Spleen (tissue), 11 donors: ENCODE results near the gene CDX2. TPM values are rescaled to one million over a fixed set of nuclear protein-coding genes. Genes with fewer than 3 reads are reported as not detected.
A peak's percentile ranks its signal among the peaks of the same experiment; 100 is the strongest.

Source experiments
- DNase-seq: peaks from one replicate; pipeline ENCODE4 v3.0.0-alpha.2; 2020
- H3K27ac ChIP-seq, 8 donors: fragments of 200-600 bp; sonication (generic) in 7 of 8; 1 replicate in 4 of 8; 2 replicates in 4 of 8; pipeline versions ENCODE4 v1.5.0 to v1.8.0; 2016 to 2021; ENCODE audit warnings: inconsistent platforms in 4 of 8, mild to moderate bottlenecking in 4 of 8, moderate library complexity in 1 of 8
- H3K27me3 ChIP-seq, 7 donors: fragments of 200-600 bp; sonication (generic) in 6 of 7; replicated peaks in 1 of 7; 1 replicate in 4 of 7; 2 replicates in 3 of 7; pipeline versions ENCODE4 v1.5.0 to v1.8.0; 2016 to 2021; ENCODE audit warnings: inconsistent platforms in 3 of 7, mild to moderate bottlenecking in 1 of 7
- H3K36me3 ChIP-seq, 6 donors: fragments of 200-600 bp; sonication (generic) in 5 of 6; 1 replicate in 4 of 6; 2 replicates in 2 of 6; pipeline versions ENCODE4 v1.5.0 to v1.8.0; 2016 to 2021; ENCODE audit warnings: inconsistent platforms in 2 of 6
- H3K4me1 ChIP-seq, 6 donors: fragments of 200-600 bp; sonication (generic) in 5 of 6; 1 replicate in 3 of 6; 2 replicates in 3 of 6; pipeline versions ENCODE4 v1.5.0 to v1.8.0; 2016 to 2021; ENCODE audit warnings: inconsistent platforms in 3 of 6
- H3K4me3 ChIP-seq, 8 donors: fragments of 200-600 bp; sonication (generic) in 7 of 8; 1 replicate in 4 of 8; 2 replicates in 4 of 8; pipeline versions ENCODE4 v1.5.0 to v1.8.0; 2016 to 2021; ENCODE audit warnings: inconsistent platforms in 4 of 8, mild to moderate bottlenecking in 4 of 8, moderate library complexity in 2 of 8
- H3K9me3 ChIP-seq, 8 donors: fragments of 200-600 bp; sonication (generic) in 7 of 8; 1 replicate in 4 of 8; 2 replicates in 4 of 8; pipeline versions ENCODE4 v1.5.0 to v1.8.0; 2016 to 2021; ENCODE audit warnings: inconsistent platforms in 4 of 8
- CTCF ChIP-seq, 11 experiments: fragments of 200-600 bp in 7 of 11; fragments of 450-650 bp in 4 of 11; sonication (generic) in 4 of 11; IDR thresholded peaks in 8 of 11; conservative IDR thresholded peaks in 3 of 11; 1 replicate in 7 of 11; 2 replicates in 4 of 11; pipeline versions ENCODE4 v1.4.0 to v1.8.0; 2016 to 2021; ENCODE audit warnings: antibody characterized with exemption in 11 of 11, inconsistent platforms in 4 of 11, mild to moderate bottlenecking in 1 of 11
- POLR2A ChIP-seq, 3 donors: fragments of 450-650 bp; IDR thresholded peaks; one replicate each; pipeline ENCODE4 v1.5.1; 2017; ENCODE audit warnings: antibody characterized with exemption in 3 of 3, mild to moderate bottlenecking in 1 of 3
- POLR2AphosphoS5 ChIP-seq, 3 donors: sonication (generic); formaldehyde crosslinking; IDR thresholded peaks; one replicate each; pipeline ENCODE4 v1.5.1; 2017; ENCODE audit warnings: antibody characterized with exemption in 3 of 3
- WGBS, 5 donors: extraction: QIAGEN DNeasy Blood & Tissue Kit in 3 of 5; methylation state at CpG; one replicate each; pipeline versions ENCODE4 v1.1.5 to v1.1.7; 2013 to 2018; 5-methylcytosine and 5-hydroxymethylcytosine counted together
- intact Hi-C: fragments of 100-400 bp; cut with DNase I; formaldehyde crosslinking; loops from one replicate; pipeline ENCODE4 v1.15.0; 2023; ENCODE audit warnings: low total_unique reads
- polyA plus RNA-seq, 3 donors: library from polyadenylated mRNA; stranded (reverse); fragments of 200-250 nt; gene quantifications; one replicate each; pipeline ENCODE4 v1.2.1, GENCODE V29; 2013
- total RNA-seq, 7 donors: library from RNA; depleted of rRNA in 3 of 7; stranded (reverse); fragments of >200 nt in 3 of 7; fragmentation: NEBNext Ultra II Directional in 4 of 7; extraction: Animal tissue kit (Norgen Biotek cat#: 25700) in 4 of 7; gene quantifications; one replicate each; pipeline versions ENCODE4 v1.1.0 to v1.2.1, GENCODE V29; 2016 to 2021
- donor health status: healthy with polysubstance abuse.
- donor health status: DM: no; HTN: no; CAD: no; lungs with moderate emphysema.
- donor health status: DM: no; HTN: no; CAD: no.
- donor health status: Bipolar disorder and iron deficiency.
- donor health status: healthy.
- donor health status: DM: no; HTN: no; CAD: no.
- donor health status: DM: yes; HTN: yes; CAD: no.

Gene CDX2
- total and polyA plus RNA-seq, 10 donors = 0.02 to 0.03 TPM; not detected in 8

- TF ChIP-seq POLR2AphosphoS5 (IDR thresholded peaks at IDR 0.05) (no peak), CTCF (IDR thresholded peaks at IDR 0.05 in 8 of 11, conservative IDR thresholded peaks at IDR 0.05 in 3 of 11) (no peak), POLR2A (IDR thresholded peaks at IDR 0.05) (no peak)
- Histone ChIP-seq H3K36me3 (no peaks in the 10 kb centered on the region), H3K27ac (no peak overlapping the region), H3K27me3 (peaks cover 4 to 100% (median 92%) of the 10 kb centered on the region in 7 donors), H3K4me3 (no peak overlapping the region), H3K9me3 (no peaks in the 10 kb centered on the region), H3K4me1 (peaks cover 18 to 53% (median 41%) of the 10 kb centered on the region in 6 donors)
- intact Hi-C loops = no loop called here
- WGBS, 5 donors = 54 to 71% (median 65%) methylated on average over 3 of the region's 3 CpGs
- no peak for DNase-seq
Observed at GRCh38 chr13:27963491-27963890, 5.6 kb downstream of the CDX2 start.

GRCh38 chr13:27962982-27963381 is 6.1 kb downstream of the CDX2 start:
- Histone ChIP-seq H3K9me3 (no peaks in the 10 kb centered on the region), H3K27me3 (peaks cover 4 to 100% (median 92%) of the 10 kb centered on the region in 7 donors), H3K27ac (no peak overlapping the region), H3K4me3 (no peak overlapping the region), H3K36me3 (no peaks in the 10 kb centered on the region), H3K4me1 (peaks cover 16 to 48% (median 36%) of the 10 kb centered on the region in 6 donors)
- intact Hi-C loops = no loop called here
- DNase-seq = no peak
- no peak for TF ChIP-seq CTCF (IDR thresholded peaks at IDR 0.05 in 8 of 11, conservative IDR thresholded peaks at IDR 0.05 in 3 of 11)
- no peak for TF ChIP-seq POLR2AphosphoS5 (IDR thresholded peaks at IDR 0.05)
- no peak for TF ChIP-seq POLR2A (IDR thresholded peaks at IDR 0.05)
- WGBS, 5 donors = 61 to 75% (median 64%) methylated on average over 8 to 9 of the region's 9 CpGs

GRCh38 chr13:27962128-27962841 is 6.8 kb downstream of the CDX2 start:
- DNase-seq = no peak
- peaks cover 14 to 41% (median 29%) of the 10 kb centered on the region in 6 donors for H3K4me1 ChIP-seq
- no peak overlapping the region for H3K27ac ChIP-seq
- no peak for TF ChIP-seq CTCF (IDR thresholded peaks at IDR 0.05 in 8 of 11, conservative IDR thresholded peaks at IDR 0.05 in 3 of 11)
- TF ChIP-seq POLR2AphosphoS5 (IDR thresholded peaks at IDR 0.05) = no peak
- no peak for TF ChIP-seq POLR2A (IDR thresholded peaks at IDR 0.05)
- intact Hi-C loops = no loop called here
- H3K9me3 ChIP-seq = no peaks in the 10 kb centered on the region
- H3K36me3 ChIP-seq = no peaks in the 10 kb centered on the region
- peaks cover 4 to 100% (median 92%) of the 10 kb centered on the region in 7 donors for H3K27me3 ChIP-seq
- WGBS, 5 donors = 39 to 57% (median 48%) methylated on average over 6 of the region's 6 CpGs
- H3K4me3 ChIP-seq = no peak overlapping the region

GRCh38 chr13:27961227-27962085 is 7.7 kb downstream of the CDX2 start:
- Histone ChIP-seq H3K9me3 (no peaks in the 10 kb centered on the region), H3K27me3 (peaks cover 3 to 100% (median 92%) of the 10 kb centered on the region in 7 donors), H3K27ac (no peak overlapping the region), H3K36me3 (no peaks in the 10 kb centered on the region), H3K4me1 (peaks cover 14 to 33% (median 20%) of the 10 kb centered on the region in 6 donors), H3K4me3 (peak overlapping the region; percentile 1 to 67 (median 28))
- TF ChIP-seq POLR2AphosphoS5 (IDR thresholded peaks at IDR 0.05) (no peak), POLR2A (IDR thresholded peaks at IDR 0.05) (no peak), CTCF (IDR thresholded peaks at IDR 0.05 in 8 of 11, conservative IDR thresholded peaks at IDR 0.05 in 3 of 11) (no peak)
- WGBS, 5 donors = 7 to 12% (median 8%) methylated on average over 22 to 25 of the region's 25 CpGs
- DNase-seq = no peak
- intact Hi-C loops = no loop called here
